NK-92 treated with Interleukin-12 subunit alpha and Interleukin-12 subunit beta, amount 100 ng/mL, for 24 hours (cell line): ENCODE measurements around the gene TNFSF8.

ENCODE experiments used
- DNase-seq: peaks from one replicate; lab custom pipeline; 2025; lab: John Stamatoyannopoulos, UW

TNFSF8 gene

GRCh38 chr9:114867327-114867726 lies 63.1 kb downstream of the TNFSF8 start:
- DNase-seq: no peak

DNA sequence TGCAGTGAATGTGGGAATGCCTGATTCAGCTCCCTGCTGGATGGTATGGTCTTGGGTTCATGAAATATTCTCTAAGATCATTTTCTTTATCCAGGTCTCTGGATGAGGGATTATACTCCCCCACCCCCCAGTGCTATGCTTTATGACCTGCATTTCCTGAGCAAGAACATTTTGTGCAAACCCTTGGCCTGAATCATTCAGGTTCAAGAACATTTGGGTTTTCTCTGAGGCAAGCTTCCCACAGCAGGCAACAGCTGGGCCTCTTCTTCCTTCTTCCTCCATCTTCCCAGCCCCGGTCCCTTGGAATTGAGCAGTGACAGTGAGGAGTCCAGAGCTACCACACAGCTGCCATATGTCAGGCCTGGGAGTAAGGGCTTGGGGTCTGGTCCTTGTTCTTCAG lies 65.9 kb downstream of the TNFSF8 start:
- DNase-seq: no peak

DNA sequence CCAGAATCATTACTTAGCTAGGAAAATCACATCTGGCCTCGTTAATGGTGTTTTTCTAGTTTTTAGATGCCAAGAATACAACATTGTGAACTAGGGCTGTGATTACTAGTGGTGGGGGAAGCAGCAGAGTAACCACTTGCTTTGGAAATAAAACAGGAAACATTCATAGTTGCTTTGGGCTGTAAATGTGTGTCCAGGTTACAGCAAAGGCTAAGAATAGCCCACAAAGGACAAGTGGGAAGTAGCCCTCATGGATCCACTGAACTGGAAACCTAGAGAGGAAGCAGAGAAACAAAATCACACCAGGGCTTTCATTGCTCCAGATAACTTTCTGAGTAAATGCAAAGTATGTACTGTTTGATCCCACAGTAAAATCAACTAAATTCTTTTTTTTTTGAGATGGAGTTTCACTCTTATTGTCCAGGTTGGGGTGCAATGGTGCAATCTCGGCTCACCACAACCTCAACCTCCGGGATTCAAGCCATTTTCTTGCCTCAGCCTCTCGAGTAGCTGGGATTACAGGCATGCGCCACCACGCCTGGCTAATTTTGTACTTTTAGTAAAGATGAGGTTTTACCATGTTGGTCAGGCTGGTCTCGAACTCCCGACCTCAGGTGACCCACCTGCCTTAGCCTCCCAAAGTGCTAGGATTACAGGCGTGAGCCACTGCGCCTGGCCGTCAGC lies 68.3 kb downstream of the TNFSF8 start:
- no peak for DNase-seq

- DNase-seq: no peak
Measured at GRCh38 chr9:114861273-114861672, 69.1 kb downstream of the TNFSF8 start.

GRCh38 chr9:114860187-114860586 lies 70.2 kb downstream of the TNFSF8 start:
- no peak for DNase-seq

GRCh38 chr9:114856942-114857315 lies 73.5 kb downstream of the TNFSF8 start:
- no peak for DNase-seq

DNA sequence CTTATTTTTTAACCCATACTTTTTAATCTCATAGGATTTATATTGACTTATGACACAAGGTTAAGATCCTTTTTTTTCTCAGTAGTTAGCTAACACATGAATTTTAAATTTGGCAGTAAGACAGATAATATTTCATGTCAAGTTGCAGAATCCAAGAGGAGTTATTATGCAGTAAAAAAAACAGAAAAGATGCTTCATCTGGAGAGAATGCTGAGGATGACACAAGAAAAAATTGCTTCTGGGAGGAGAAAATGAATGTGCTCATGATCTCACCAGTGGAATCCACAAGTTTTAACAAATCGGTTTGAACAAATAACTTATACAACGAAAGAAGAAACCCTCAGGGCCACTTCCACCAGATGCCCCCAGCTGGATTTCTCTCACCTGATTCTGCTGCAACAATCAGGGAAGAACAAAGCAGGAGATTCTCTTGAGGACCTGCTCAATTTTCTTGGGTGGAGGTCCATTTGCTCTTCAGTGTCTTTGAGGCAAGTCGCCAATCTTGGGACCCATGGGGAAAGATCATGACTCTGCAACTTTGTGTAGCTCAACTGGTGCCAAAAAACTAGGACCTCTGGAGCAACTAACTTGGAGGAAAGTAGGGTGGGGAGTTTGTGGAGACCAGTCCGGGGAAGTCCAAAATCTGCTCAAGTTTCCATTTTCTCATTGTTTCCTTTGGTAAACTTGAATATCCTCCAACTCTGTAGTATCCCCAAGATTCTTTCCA lies 74.0 kb downstream of the TNFSF8 start:
- no peak for DNase-seq

DNA sequence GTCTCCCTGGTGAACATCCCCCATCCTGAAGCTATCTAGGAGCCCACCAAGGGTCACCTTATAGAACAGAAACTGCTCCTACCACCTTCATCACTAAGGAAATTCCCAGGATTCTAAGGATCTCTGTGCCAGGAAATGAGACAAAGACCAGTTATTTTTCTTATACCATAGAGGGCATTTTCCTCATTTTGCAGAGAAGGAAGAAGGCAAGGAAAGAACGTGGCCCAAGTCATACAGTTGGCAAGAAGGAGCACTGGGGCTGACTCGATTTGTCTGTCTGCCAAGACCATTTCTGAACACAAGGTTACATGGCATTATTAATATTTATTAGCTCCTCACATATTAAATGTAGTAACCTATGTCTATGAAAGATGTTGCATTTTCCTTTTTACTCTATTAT lies 74.9 kb downstream of the TNFSF8 start:
- DNase-seq: no peak

DNA sequence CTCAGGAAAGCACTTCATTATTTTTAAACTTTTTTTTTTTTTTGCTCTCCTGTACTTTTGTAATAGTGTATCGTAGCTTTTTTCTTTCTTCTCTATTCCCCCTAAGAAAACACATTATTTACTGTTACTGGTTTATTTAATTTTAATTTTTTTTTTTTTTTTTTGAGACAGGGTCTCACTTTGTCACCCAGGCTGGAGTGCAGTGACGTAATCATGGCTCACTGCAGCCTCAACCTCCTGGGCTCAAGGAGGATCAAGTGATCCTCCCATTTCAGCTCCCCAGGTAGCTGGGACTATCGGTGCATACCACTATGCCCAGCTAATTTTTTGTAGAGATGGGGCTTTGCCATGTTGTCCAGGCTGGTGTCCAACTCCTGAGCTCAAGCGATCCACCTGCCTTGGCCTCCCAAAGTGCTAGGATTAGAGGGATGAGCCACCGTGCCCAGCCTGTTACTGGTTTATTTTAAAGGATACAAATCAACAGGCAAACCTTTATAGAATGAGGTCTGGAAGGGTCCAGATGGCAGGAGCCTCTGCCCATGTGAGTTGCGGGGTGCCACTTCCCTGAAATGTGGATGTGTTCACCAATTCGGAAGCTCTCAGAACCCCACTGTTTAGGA lies 75.5 kb downstream of the TNFSF8 start:
- no peak for DNase-seq

- no peak for DNase-seq
Measured at GRCh38 chr9:114853071-114853855, 77.1 kb downstream of the TNFSF8 start.

DNA sequence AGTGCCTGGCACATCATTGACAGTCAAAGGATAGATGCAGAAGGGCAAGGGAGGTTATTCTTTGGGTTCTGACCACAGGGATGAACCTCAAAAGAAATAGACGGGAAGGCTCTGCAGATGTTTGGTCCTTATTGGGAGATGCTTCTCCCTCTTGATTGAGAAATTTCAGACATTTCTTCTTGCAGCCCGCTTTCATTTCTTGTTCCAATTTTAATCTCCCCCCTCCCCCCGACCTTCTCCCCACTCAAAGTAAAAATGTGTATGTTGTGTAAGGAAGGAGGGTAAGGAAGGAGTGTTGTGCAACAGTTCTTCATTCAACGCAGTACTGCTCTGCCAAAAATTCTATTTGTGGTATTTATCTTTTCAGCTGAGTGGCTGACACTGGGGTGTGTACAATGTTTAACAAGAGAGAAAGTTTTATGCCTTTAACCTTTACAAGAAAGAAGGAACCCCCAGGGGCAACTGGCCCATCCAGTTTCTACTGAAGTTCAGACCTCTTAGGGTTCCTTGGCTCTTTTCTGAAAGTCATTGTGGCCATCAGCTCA lies 78.3 kb downstream of the TNFSF8 start:
- no peak for DNase-seq

- no peak for DNase-seq
Measured at GRCh38 chr9:114851306-114851705, 79.1 kb downstream of the TNFSF8 start.
